Body of pancreas (tissue), 4 donors: ENCODE data around the gene MARK1. TPM values are rescaled to one million over a fixed set of nuclear protein-coding genes. Genes with fewer than 3 reads are reported as not detected.

Experiments
- ATAC-seq: fragments of 150-250 bp; one replicate; pipeline ENCODE4 v1.9.1; 2016
- DNase-seq, 4 donors: peaks; one replicate each; pipeline ENCODE4 v3.0.0-alpha.2; 2019
- H3K27ac ChIP-seq, 4 donors: fragments of 200-600 bp; sonication (generic); 1 replicate in 3 of 4; 2 replicates in 1 of 4; pipeline versions ENCODE4 v1.5.1 to v1.6.1; 2016 to 2019; ENCODE audit warnings: mild to moderate bottlenecking in 1 of 4, mixed read lengths in 1 of 4, moderate library complexity in 1 of 4
- H3K27me3 ChIP-seq, 2 donors: fragments of 200-600 bp; sonication (generic); one replicate each; pipeline ENCODE4 v1.6.0; 2016; ENCODE audit warnings: mild to moderate bottlenecking in 1 of 2
- H3K36me3 ChIP-seq, 2 donors: fragments of 200-600 bp; sonication (generic); replicated peaks in 1 of 2; 2 replicates each; pipeline ENCODE4 v1.5.1; 2016; ENCODE audit warnings: low read depth in 2 of 2; ENCODE audit not compliant: insufficient read depth in 1 of 2
- H3K4me1 ChIP-seq: fragments of 200-600 bp; sonication (generic); one replicate; pipeline ENCODE4 v1.6.0; 2016
- H3K4me3 ChIP-seq, 2 donors: fragments of 200-600 bp; sonication (generic); 1 replicate in 1 of 2; 2 replicates in 1 of 2; pipeline ENCODE4 v1.5.1; 2016 to 2019
- H3K9me3 ChIP-seq, 3 donors: fragments of 200-600 bp; sonication (generic); 1 replicate in 2 of 3; 2 replicates in 1 of 3; pipeline ENCODE4 v1.5.1; 2016
- CTCF ChIP-seq, 7 experiments: fragments of 450-650 bp in 4 of 7; fragments of 200-600 bp in 3 of 7; sonication (generic) in 3 of 7; IDR thresholded peaks; one replicate each; pipeline ENCODE4 v1.5.1; 2016 to 2019; ENCODE audit warnings: antibody characterized with exemption in 7 of 7
- POLR2A ChIP-seq, 3 donors: fragments of 450-650 bp; IDR thresholded peaks; one replicate each; pipeline ENCODE4 v1.6.1; 2016; ENCODE audit warnings: antibody characterized with exemption in 3 of 3, mild to moderate bottlenecking in 2 of 3
- WGBS, 2 donors: methylation state at CpG; one replicate each; pipeline ENCODE4 v1.1.5; 2017; 5-methylcytosine and 5-hydroxymethylcytosine counted together
- intact Hi-C: fragments of 100-400 bp; cut with DNase I; formaldehyde crosslinking; loops from one replicate; pipeline ENCODE4 v1.15.1; 2023
- small RNA-seq: library from RNA; depleted of rRNA; stranded (forward); fragments of <200 nt; gene quantifications from one replicate; pipeline ENCODE3, GENCODE V24; 2016
- total RNA-seq, 2 donors: library from RNA; depleted of rRNA; stranded (reverse); fragments of >200 nt; gene quantifications; one replicate each; pipeline ENCODE4 v1.1.0, GENCODE V29; 2016

The MARK1 gene
- total RNA-seq, 2 donors from 2014 or later, result 2.1 to 5.3 TPM

- WGBS, 2 donors, result 34 to 35% methylated on average over 9 of the region's 9 CpGs
- peaks cover 47% of the 10 kb centered on the region for H3K4me1 ChIP-seq
- TF ChIP-seq POLR2A (IDR thresholded peaks at IDR 0.05), result no peak
- no peak for TF ChIP-seq CTCF (IDR thresholded peaks at IDR 0.05)
- DNase-seq, result peak; percentile 33 to 57 (median 38)
- intact Hi-C loops, result no loop called here
- H3K27me3 ChIP-seq, result no peaks in the 10 kb centered on the region
- H3K36me3 ChIP-seq, result no peaks in the 10 kb centered on the region
- no peaks in the 10 kb centered on the region for H3K9me3 ChIP-seq
- peak; percentile 27 for ATAC-seq
- peak overlapping the region in 3 of 4 donors; percentile 12 to 41 (median 14) for H3K27ac ChIP-seq
- H3K4me3 ChIP-seq, result no peak overlapping the region
Observed at GRCh38 chr1:220708936-220709801, 181.2 kb downstream of the MARK1 start.

GRCh38 chr1:220710333-220710732 is 182.4 kb downstream of the MARK1 start:
- Histone ChIP-seq H3K9me3 (no peaks in the 10 kb centered on the region), H3K27ac (peak overlapping the region in 3 of 4 donors; percentile 11 to 51 (median 14)), H3K27me3 (no peaks in the 10 kb centered on the region), H3K4me1 (peaks cover 45% of the 10 kb centered on the region), H3K36me3 (no peaks in the 10 kb centered on the region), H3K4me3 (no peak overlapping the region)
- DNase-seq (no peak), ATAC-seq (no peak)
- TF ChIP-seq POLR2A (IDR thresholded peaks at IDR 0.05) (no peak), CTCF (IDR thresholded peaks at IDR 0.05) (no peak)
- intact Hi-C loops, result no loop called here
- WGBS, 2 donors, result 84 to 88% methylated on average over 4 of the region's 4 CpGs

- H3K27ac ChIP-seq, result peak overlapping the region in 3 of 4 donors; percentile 11 to 51 (median 48)
- no peak overlapping the region for H3K4me3 ChIP-seq
- H3K36me3 ChIP-seq, result no peaks in the 10 kb centered on the region
- peak; percentile 29 to 64 (median 52) for DNase-seq
- peaks cover 37% of the 10 kb centered on the region for H3K4me1 ChIP-seq
- peaks cover 0 to 3% (median 0%) of the 10 kb centered on the region in 3 donors for H3K9me3 ChIP-seq
- TF ChIP-seq POLR2A (IDR thresholded peaks at IDR 0.05), result no peak
- TF ChIP-seq CTCF (IDR thresholded peaks at IDR 0.05), result no peak
- intact Hi-C loops, result no loop called here
- 47 to 49% methylated on average over 9 of the region's 9 CpGs for WGBS, 2 donors
- peak; percentile 76 for ATAC-seq
- H3K27me3 ChIP-seq, result no peaks in the 10 kb centered on the region
Observed at GRCh38 chr1:220711056-220711809, 183.3 kb downstream of the MARK1 start.

Small RNA genes within 50 kb of the gene (small RNA-seq; reads per million reads assigned to genes)
- not detected for gene RN7SL464P

Other genes with a start within 250 kb of the MARK1 start
- gene C1orf115, start 162.2 kb downstream of the MARK1 start, total RNA-seq, result 10 to 100 TPM; 10.9 to 11.4 TPM
- 10 to 100 TPM; 19.5 to 37.9 TPM for gene MTARC2, start 220.2 kb downstream of the MARK1 start, total RNA-seq